ENCODE measurements around the gene MPL. TPM values are rescaled to one million over a fixed set of nuclear protein-coding genes. Genes with fewer than 3 reads are reported as not detected.

The MPL gene
- total RNA-seq, 1 experiment from 2014 or later: 0.52 TPM

GRCh38 chr1:43339584-43340232, 2.1 kb downstream of the MPL start:
- Mint-ChIP-seq H3K27ac (ENCODE audit: unreplicated experiment) (no peak overlapping the region), H3K27me3 (ENCODE audit: unreplicated experiment) (peaks cover 26% of the 10 kb centered on the region), H3K4me3 (ENCODE audit: low read depth, unreplicated experiment) (no peak overlapping the region), H3K4me1 (ENCODE audit: low read depth, unreplicated experiment) (peaks cover 13% of the 10 kb centered on the region), H3K36me3 (ENCODE audit: insufficient read depth, unreplicated experiment) (no peaks in the 10 kb centered on the region), H3K9me3 (ENCODE audit: low read depth, unreplicated experiment) (no peaks in the 10 kb centered on the region)
- TF ChIP-seq, protein P1, sequence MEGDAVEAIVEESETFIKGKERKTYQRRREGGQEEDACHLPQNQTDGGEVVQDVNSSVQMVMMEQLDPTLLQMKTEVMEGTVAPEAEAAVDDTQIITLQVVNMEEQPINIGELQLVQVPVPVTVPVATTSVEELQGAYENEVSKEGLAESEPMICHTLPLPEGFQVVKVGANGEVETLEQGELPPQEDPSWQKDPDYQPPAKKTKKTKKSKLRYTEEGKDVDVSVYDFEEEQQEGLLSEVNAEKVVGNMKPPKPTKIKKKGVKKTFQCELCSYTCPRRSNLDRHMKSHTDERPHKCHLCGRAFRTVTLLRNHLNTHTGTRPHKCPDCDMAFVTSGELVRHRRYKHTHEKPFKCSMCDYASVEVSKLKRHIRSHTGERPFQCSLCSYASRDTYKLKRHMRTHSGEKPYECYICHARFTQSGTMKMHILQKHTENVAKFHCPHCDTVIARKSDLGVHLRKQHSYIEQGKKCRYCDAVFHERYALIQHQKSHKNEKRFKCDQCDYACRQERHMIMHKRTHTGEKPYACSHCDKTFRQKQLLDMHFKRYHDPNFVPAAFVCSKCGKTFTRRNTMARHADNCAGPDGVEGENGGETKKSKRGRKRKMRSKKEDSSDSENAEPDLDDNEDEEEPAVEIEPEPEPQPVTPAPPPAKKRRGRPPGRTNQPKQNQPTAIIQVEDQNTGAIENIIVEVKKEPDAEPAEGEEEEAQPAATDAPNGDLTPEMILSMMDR (IDR thresholded peaks at IDR 0.05; ENCODE audit: unreplicated experiment): no peak
- CTCF ChIA-PET: interaction anchor here (0.9 kb wide), 1 partner anchor 54 kb away, joined by 3 read pairs; the partner anchor contains the start of gene C1orf210
- intact Hi-C loops (cut with micrococcal nuclease; ENCODE audit: unreplicated experiment): no loop called here
- no peak for DNase-seq
- BruUV-seq (replicated peaks): no TSS peak

GRCh38 chr1:43340559-43340958, 2.9 kb downstream of the MPL start:
- H3K9me3 Mint-ChIP-seq (ENCODE audit: low read depth, unreplicated experiment): no peaks in the 10 kb centered on the region
- peaks cover 18% of the 10 kb centered on the region for H3K27me3 Mint-ChIP-seq (ENCODE audit: unreplicated experiment)
- intact Hi-C loops (cut with micrococcal nuclease; ENCODE audit: unreplicated experiment): no loop called here
- H3K36me3 Mint-ChIP-seq (ENCODE audit: insufficient read depth, unreplicated experiment): no peaks in the 10 kb centered on the region
- peaks cover 21% of the 10 kb centered on the region for H3K4me1 Mint-ChIP-seq (ENCODE audit: low read depth, unreplicated experiment)
- BruUV-seq (replicated peaks): no TSS peak
- H3K4me3 Mint-ChIP-seq (ENCODE audit: low read depth, unreplicated experiment): no peak overlapping the region
- no peak overlapping the region for H3K27ac Mint-ChIP-seq (ENCODE audit: unreplicated experiment)
- TF ChIP-seq, protein P1 (IDR thresholded peaks at IDR 0.05; ENCODE audit: unreplicated experiment): no peak
- CTCF ChIA-PET: interaction anchor here (0.6 to 0.9 kb wide), 2 partner anchors 55 to 210 kb away, joined by 3 read pairs; partner anchors contain the start of gene C1orf210
- no peak for DNase-seq

- Mint-ChIP-seq H3K27ac (ENCODE audit: unreplicated experiment) (peak overlapping the region; percentile 0), H3K9me3 (ENCODE audit: low read depth, unreplicated experiment) (no peaks in the 10 kb centered on the region), H3K27me3 (ENCODE audit: unreplicated experiment) (peaks cover 18% of the 10 kb centered on the region), H3K36me3 (ENCODE audit: insufficient read depth, unreplicated experiment) (peaks cover 11% of the 10 kb centered on the region), H3K4me1 (ENCODE audit: low read depth, unreplicated experiment) (peaks cover 50% of the 10 kb centered on the region), H3K4me3 (ENCODE audit: low read depth, unreplicated experiment) (no peak overlapping the region)
- no peak for DNase-seq
- BruUV-seq (replicated peaks): no TSS peak
- CTCF ChIA-PET: no interaction called here
- TF ChIP-seq, protein P1 (IDR thresholded peaks at IDR 0.05; ENCODE audit: unreplicated experiment): no peak
- intact Hi-C loops (cut with micrococcal nuclease; ENCODE audit: unreplicated experiment): no loop called here
Measured at GRCh38 chr1:43344267-43344850, 6.7 kb downstream of the MPL start.

DNA sequence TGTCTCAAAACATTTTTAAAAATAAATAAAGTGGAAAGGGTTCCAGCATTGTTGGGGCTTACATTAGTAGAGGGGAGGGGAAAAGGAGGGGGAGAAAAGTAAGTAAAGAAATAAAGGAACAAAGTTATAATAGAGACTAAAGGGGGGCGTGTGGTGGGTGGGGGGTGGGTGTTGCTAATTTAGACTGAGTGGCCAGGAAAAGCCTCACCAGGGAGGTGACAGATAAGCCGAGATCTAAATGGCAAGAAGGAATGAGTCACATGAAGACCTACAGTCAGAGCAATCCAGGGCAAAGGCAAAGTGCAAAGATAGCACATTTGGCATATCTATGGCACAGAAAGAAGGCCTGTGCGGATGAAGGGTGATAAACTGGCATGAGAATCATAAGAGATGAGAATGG, 7.5 kb downstream of the MPL start:
- CTCF ChIA-PET: no interaction called here
- Mint-ChIP-seq H3K36me3 (ENCODE audit: insufficient read depth, unreplicated experiment) (peaks cover 15% of the 10 kb centered on the region), H3K4me3 (ENCODE audit: low read depth, unreplicated experiment) (no peak overlapping the region), H3K9me3 (ENCODE audit: low read depth, unreplicated experiment) (no peaks in the 10 kb centered on the region), H3K27me3 (ENCODE audit: unreplicated experiment) (peaks cover 15% of the 10 kb centered on the region), H3K27ac (ENCODE audit: unreplicated experiment) (no peak overlapping the region), H3K4me1 (ENCODE audit: low read depth, unreplicated experiment) (peaks cover 57% of the 10 kb centered on the region)
- TF ChIP-seq, protein P1 (IDR thresholded peaks at IDR 0.05; ENCODE audit: unreplicated experiment): no peak
- intact Hi-C loops (cut with micrococcal nuclease; ENCODE audit: unreplicated experiment): loop anchor here (5.0 kb wide), 1 partner anchor 48 kb away; no protein-coding TSS in a partner anchor
- no TSS peak for BruUV-seq (replicated peaks)
- no peak for DNase-seq

Data from Calu3 (cell line).